Vein endothelial cell (primary cell): ENCODE results near the gene MICB. TPM values are rescaled to one million over a fixed set of nuclear protein-coding genes. Genes with fewer than 3 reads are reported as not detected.

Source experiments
- small RNA-seq: library from RNA; depleted of rRNA; stranded (forward); fragments of <200 nt; gene quantifications from one replicate; pipeline ENCODE3, GENCODE V24; 2012
- total RNA-seq: library from RNA; depleted of rRNA; stranded (reverse); fragments of >200 nt; gene quantifications from 2 replicates; pipeline ENCODE4 v1.2.3, GENCODE V29; 2012

MICB gene
- total RNA-seq = 17.6 and 24.3 TPM in 2 replicates

DNA sequence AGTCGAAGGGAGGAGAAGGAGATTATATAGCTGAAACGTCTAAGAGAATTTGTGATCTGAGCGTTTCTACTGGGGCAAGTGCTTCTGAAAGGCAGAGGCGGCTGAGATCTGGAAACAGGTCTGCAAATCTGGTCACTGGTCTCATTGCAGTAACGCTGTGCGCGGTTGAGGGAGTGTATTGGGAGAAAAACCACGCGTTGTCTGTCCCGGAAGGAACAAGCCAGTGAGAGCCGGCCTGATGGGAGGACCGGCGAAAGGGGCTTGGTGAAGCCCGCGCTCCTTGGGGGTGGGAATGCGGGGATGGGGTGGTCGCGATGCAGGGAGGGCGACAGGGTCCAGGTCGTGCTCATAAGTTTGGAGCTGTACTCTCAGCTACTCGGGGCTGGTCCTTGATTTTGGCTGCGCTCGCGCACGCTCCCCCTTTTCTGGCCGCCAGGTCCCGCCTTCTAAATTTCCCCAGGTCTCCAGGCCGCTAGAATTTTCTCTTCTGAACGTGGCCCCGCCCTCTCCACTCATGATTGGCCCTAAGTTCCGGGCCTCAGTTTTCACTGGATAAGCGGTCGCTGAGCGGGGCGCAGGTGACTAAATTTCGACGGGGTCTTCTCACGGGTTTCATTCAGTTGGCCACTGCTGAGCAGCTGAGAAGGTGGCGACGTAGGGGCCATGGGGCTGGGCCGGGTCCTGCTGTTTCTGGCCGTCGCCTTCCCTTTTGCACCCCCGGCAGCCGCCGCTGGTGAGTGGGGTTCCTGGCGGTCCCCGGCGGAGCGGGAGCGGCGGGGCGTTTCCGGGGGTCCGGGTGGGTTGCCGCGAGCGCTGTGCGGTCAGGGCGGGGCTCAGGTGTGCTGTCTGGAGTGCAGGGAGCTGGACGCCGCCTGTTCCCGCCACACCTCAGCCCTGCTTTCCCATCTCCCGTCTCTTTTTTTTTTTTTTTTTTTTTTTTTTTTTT is at the start of gene MICB:
Gene MICB (plus strand): TSS at position 615 of the 946 bp plus-strand sequence. CDS start 49 bp downstream, at position 664.

DNA sequence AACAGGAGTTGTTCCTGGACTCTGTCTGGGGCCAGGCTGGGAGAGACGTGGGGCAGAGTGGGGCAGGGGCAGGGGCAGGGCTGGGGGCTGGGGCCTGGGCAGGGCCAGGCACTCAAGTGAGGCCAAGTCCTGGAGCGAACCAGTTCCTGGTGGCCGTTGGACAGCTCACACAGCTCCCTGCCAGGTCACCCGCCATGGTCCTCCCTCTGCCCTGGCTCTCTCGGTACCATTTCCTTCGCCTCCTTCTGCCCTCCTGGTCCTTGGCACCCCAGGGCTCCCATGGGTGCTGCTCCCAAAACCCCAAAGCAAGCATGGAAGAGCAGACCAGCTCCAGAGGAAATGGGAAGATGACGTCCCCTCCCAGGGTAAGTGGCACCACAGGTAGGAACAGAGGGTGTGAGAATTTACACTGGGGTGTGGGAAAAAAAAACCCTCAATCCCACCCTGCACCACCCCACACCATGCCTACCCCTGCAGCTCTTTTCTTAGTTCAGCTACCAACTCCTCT is 30.9 kb downstream of the MICB start, which contains the start of gene MCCD1:
Gene MCCD1 (plus strand): TSS at position 142 of the 508 bp plus-strand sequence. CDS start 53 bp downstream, at position 195.

DNA sequence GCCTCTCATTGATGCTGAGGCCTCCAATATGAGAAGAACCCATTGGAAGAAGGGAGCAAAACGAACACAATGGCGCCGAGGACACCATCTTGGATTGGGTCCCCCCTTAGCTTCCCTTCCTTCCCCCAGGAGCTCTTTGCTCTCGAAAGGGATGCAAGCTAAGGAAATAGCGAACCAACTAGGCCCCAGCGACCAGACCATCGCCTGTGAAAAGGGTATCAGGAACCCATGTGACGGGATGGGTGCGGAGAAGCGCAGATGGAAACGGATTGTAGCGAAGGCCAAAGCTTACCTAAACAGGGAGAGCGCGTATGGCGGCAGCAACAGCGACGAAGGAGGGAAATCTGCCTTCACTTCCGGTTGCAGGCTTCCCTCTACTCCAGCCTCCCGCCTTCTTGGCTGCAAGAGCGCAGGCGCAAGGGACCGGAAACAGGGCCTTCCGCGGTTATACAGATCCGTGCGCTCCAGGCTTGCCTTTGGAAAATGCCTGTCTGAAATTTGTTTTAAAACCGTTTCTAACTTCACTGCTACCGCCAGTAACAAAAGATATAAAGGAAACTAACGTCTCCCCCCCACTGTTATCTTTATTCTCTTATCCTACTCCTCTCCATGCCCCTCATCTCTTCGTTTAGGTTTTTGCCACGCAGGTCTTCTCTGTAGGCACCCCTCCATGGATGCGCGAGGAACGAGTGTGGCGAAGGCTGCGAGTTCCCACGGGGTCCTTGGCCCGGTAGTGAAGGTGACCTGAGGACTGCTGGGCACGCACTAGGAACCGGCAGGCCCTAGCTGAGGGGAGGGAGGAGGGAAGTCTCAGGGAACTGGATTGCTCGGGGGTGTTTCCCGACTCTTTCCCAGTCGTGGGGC is 43.9 kb downstream of the MICB start, which contains the start of gene DDX39B:
Gene DDX39B (minus strand): TSS at position 346 of the 864 bp plus-strand sequence. CDS start 1,471 bp downstream, outside the sequence.

GRCh38 chr6:31546339-31546957 is 48.5 kb downstream of the MICB start, which contains the start of gene ATP6V1G2:
Gene ATP6V1G2 (minus strand): TSS chr6:31546608. CDS start chr6:31546559, 49 bp downstream.

GRCh38 chr6:31546958-31547726 is 49.2 kb downstream of the MICB start, which contains the start of gene NFKBIL1:
Gene NFKBIL1 (plus strand): TSS chr6:31547608. CDS start chr6:31547695, 87 bp downstream.

Small RNA genes within 50 kb of the gene (small RNA-seq; reads per million reads assigned to genes)
- not detected for gene AL663061.1
- not detected for gene RF00019
- 291 reads per million, percentile 99 among the genes with 10 or more reads in this experiment for gene SNORD117
- not detected for gene SNORD84

Other genes with a start within 250 kb of the MICB start
- gene HLA-C, start 226.1 kb upstream of the MICB start, total RNA-seq = 49.3 and 67.3 TPM in 2 replicates
- gene HLA-B, start 141.0 kb upstream of the MICB start, total RNA-seq = 74.5 and 143 TPM in 2 replicates
- 29.7 and 47.9 TPM in 2 replicates for gene MICA, start 94.5 kb upstream of the MICB start, total RNA-seq
- gene MCCD1, start 30.8 kb downstream of the MICB start, total RNA-seq = not detected in 2 replicates
- gene DDX39B, start 43.9 kb downstream of the MICB start, total RNA-seq = 458 and 488 TPM in 2 replicates
- 0.33 and 1.2 TPM in 2 replicates for gene ATP6V1G2, start 48.5 kb downstream of the MICB start, total RNA-seq
- gene NFKBIL1, start 49.5 kb downstream of the MICB start, total RNA-seq = 24.1 and 36.9 TPM in 2 replicates
- gene LTA, start 74.1 kb downstream of the MICB start, total RNA-seq = not detected in 2 replicates
- gene TNF, start 77.4 kb downstream of the MICB start, total RNA-seq = not detected in 2 replicates
- 3.9 and 4.7 TPM in 2 replicates for gene LTB, start 84.3 kb downstream of the MICB start, total RNA-seq
- 0.48 TPM in 1 of 2 replicates, not detected in the other for gene LST1, start 88.1 kb downstream of the MICB start, total RNA-seq
- gene NCR3, start 94.9 kb downstream of the MICB start, total RNA-seq = not detected in 2 replicates
- not detected in 2 replicates for gene AIF1, start 117.1 kb downstream of the MICB start, total RNA-seq
- gene PRRC2A, start 122.6 kb downstream of the MICB start, total RNA-seq = 91.2 and 102 TPM in 2 replicates
- 239 and 265 TPM in 2 replicates for gene BAG6, start 154.5 kb downstream of the MICB start, total RNA-seq
- gene APOM, start 157.7 kb downstream of the MICB start, total RNA-seq = 0.29 and 0.65 TPM in 2 replicates
- gene C6orf47, start 162.6 kb downstream of the MICB start, total RNA-seq = 20.6 and 21.4 TPM in 2 replicates
- gene GPANK1, start 166.9 kb downstream of the MICB start, total RNA-seq = 15.1 and 17.3 TPM in 2 replicates
- 205 and 210 TPM in 2 replicates for gene CSNK2B, start 167.9 kb downstream of the MICB start, total RNA-seq
- 4.2 and 6.1 TPM in 2 replicates for gene LY6G5B, start 171.8 kb downstream of the MICB start, total RNA-seq
- 1.3 and 2.4 TPM in 2 replicates for gene LY6G5C, start 182.9 kb downstream of the MICB start, total RNA-seq
- gene ABHD16A, start 205.2 kb downstream of the MICB start, total RNA-seq = 37.9 and 40.5 TPM in 2 replicates
- not detected in 2 replicates for gene LY6G6F, start 208.7 kb downstream of the MICB start, total RNA-seq
- gene LY6G6D, start 217.2 kb downstream of the MICB start, total RNA-seq = not detected in 2 replicates
- not detected in 2 replicates for gene LY6G6C, start 223.6 kb downstream of the MICB start, total RNA-seq
- gene MPIG6B, start 225.2 kb downstream of the MICB start, total RNA-seq = not detected in 2 replicates
- gene DDAH2, start 231.2 kb downstream of the MICB start, total RNA-seq = 87.2 and 113 TPM in 2 replicates
- gene CLIC1, start 238.4 kb downstream of the MICB start, total RNA-seq = 800 and 906 TPM in 2 replicates
- 12.7 and 18.8 TPM in 2 replicates for gene MSH5, start 241.9 kb downstream of the MICB start, total RNA-seq